Kidney glomerular epithelial cell (primary cell): Measurements from ENCODE around the gene PODNL1.
"Not testable (repeated sequence)": the region's sequence is repeated elsewhere in the genome, so short reads cannot be mapped to it uniquely, and the experiment has no call there.

Source experiments
- DNase-seq: peaks from one replicate; lab custom pipeline; 2025; lab: John Stamatoyannopoulos, UW

The PODNL1 gene

DNA sequence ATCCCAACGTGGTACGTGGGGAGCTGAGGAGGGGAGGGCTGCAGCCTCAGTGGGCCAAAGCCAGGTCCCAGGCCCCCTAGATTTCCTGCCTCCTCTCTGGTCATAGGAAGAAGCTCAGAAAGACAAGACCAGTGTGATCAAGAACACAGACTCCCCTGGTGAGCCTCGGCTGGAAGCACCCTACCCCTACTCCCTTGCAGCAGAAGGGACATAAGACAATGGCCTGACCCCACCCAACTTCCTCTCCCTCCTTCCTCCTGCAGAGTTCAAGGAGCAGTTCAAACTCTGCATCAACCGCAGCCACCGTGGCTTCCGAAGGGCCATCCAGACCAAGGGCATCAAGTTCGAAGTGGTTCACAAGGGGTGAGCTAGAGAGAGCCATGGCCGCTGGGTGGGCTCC is 11.5 kb downstream of the PODNL1 start:
- DNase-seq, result no peak

DNA sequence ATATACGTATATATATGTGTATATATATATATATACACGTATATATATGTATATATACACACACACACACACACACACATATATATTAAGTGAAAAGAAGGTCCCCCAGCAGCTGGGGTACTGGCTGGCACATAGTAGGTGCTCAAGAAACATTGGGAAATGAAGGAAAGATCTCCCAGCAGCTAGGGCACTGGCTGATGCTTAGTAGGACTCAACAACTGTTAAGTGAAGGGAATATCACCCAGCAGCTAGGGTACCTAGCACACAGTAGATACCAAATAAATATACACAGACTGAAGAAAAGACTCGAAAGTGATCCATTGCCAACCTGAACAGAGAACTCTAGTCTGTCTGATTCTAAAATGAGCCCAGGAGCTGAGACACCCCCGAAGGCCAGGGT is 12.2 kb downstream of the PODNL1 start:
- no peak for DNase-seq

DNA sequence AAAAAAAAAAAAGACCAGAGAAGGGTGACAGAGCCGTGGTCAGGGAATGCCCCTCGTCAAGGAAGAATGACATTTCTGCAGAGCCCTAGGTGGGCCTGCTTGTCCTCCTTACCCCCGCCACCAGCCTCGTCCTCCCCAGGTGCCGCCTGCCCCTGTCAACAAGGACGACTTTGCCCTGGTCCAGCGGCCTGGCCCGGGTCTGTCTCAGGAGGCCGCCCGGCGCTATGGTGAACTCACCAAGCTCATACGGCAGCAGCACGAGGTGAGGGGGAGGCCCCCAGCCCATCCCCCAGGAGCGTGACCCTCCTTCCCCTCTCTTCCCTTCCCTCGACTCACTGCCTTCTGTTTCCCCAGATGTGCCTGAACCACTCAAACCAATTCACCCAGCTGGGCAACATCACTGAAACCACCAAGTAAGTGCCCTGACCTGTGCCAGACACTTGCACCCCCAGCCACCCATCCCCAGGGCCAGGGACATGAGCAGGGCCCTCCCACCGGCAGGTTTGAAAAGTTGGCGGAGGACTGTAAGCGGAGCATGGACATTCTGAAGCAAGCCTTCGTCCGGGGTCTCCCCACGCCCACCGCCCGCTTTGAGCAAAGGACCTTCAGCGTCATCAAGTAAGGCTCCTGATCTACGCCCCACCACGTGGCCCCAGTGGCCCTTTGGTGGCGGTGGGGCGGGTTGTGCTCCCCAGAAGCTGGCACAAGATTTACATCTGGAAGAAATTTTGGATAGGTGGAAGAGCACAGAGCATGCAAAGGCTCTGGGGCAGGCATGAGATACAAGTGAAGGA is 14.8 kb downstream of the PODNL1 start:
- DNase-seq, result no peak

DNA sequence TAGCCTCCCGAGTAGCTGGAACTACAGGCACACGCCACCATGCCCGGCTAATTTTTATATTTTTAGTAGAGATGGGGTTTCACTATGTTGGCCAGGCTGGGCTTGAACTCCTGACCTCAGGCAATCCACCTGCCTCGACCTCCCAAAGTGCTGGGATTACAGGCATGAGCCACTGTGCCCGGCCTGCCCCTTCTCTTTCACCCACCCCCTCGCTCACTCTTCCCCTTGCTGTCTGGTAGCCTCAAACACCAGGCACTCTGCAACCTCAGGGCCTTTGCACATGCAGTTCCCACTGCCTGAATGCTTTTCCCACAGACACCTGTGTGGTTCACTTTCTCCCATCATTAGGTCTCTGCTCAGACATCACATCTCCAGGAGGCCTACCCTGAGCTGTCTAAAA is 16.1 kb downstream of the PODNL1 start:
- not testable (repeated sequence) for DNase-seq

DNA sequence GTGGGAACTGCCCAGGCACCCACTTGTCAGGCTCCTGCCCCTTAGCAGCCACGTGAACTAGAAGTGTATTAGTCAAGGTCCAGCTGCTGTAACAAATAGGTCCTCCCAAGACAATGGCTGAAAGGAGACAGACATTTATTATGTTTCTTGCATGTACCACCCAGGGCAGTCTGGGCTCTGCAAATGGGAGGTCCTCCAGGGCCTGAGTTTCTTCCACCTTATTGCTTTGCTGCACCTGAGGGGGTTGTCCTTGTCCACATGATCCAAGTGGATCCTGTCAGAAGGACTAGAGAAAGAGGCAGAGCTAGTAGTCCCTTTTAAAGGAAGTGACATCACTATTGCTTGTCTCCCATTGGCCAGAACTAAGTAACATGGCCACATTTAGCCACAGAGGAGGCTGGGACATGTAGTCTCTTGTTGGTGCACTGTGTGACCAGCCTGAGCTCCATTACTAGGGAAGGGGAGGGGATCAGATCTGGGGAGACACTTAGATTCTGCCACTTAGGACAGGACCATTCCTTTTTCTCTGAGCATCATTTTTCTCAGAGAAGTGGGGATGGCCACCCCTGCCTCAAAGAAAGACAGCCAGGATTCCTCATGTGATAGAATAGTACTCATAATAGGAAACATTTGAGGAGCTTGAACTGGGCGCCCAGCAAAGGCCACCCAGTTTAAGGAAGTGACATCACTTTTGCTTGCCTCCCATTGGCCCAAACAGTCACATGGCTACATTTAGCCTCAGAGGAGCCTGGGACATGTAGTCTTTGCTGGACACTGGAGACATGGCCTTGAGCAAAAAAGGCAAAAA is 17.1 kb downstream of the PODNL1 start:
- DNase-seq, result peak; percentile 1

DNA sequence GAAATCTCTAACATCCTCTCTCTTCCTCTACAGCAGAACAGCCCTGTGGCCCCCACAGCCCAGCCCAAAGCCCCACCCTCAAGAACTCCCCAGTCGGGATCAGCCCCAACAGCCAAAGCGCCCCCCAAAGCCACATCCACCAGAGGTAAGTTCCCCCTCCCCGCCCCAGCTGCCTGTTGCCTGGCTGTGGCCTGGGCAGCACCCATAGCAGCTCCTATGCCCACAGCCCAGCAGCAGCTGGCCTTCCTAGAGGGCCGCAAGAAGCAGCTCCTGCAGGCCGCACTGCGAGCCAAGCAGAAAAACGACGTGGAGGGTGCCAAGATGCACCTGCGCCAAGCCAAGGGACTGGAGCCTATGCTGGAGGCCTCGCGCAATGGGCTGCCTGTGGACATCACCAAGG is 17.7 kb downstream of the PODNL1 start:
- no peak for DNase-seq

DNA sequence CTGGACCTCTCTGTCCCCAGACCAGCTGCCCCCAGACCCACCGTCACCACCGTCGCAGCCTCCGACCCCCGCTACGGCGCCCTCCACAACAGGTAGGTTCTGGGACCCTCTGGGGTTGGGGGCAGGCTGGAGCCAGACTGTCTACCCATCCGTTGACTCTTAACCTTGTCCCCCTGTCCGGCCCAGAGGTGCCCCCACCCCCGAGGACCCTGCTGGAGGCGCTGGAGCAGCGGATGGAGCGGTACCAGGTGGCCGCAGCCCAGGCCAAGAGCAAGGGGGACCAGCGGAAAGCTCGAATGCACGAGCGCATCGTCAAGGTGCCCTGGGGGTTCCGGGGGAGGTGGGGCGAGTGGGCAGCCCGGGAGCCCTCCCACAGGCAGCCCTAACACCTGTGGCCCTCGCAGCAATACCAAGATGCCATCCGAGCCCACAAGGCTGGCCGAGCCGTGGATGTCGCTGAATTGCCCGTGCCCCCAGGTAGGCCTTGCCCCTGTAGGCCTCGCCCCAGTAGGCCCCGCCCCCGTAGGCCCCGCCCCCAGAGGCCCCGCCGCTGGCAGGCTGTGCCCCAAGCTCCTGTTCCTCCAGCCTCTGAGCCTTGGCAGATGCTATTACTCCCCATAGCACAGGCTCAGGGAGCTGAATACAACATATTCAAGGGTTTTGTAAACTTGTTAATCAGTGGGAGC is 19.3 kb downstream of the PODNL1 start:
- no peak for DNase-seq

DNA sequence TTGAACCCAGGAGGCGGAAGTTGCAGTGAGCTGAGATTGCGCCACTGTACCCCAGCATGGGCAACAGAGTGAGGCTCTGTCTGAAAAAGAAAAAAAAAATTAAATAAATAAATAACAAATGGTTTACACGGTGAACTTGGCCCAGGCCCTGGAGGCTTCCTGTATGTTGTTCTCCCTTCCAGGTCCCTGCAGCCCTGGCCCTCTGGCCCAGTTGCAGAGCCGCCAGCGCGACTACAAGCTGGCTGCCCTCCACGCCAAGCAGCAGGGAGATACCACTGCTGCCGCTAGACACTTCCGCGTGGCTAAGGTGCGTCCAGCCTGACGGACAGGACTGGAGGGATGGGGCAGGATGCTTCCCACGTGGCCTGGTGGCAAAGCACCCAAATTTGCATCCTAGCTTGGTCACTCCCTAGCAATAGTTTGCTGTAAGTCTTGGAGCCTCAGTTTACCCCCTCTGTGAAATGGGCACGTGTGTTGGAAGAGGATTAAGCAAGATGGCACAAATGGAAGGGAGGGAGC is 20.3 kb downstream of the PODNL1 start:
- no peak for DNase-seq

DNA sequence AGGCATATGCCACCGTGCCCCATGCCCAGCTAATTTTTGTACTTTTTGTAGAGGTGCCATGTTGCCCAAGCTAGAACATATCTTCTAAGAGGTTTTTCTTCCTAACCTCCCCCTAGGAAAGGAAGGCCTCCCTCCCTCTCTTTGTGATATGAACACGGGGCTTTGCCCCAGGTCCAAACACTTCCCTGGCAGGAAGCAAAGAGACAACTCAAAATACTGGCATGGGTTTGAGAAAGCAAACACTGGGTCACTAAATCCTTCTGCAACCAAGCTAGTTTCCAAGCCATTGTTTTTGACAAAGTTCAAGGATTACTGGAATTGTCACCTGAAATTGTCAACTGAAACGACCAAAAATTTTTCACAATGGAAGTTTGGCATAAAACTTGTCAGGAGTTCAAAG is 23.4 kb downstream of the PODNL1 start:
- DNase-seq, result no peak

DNA sequence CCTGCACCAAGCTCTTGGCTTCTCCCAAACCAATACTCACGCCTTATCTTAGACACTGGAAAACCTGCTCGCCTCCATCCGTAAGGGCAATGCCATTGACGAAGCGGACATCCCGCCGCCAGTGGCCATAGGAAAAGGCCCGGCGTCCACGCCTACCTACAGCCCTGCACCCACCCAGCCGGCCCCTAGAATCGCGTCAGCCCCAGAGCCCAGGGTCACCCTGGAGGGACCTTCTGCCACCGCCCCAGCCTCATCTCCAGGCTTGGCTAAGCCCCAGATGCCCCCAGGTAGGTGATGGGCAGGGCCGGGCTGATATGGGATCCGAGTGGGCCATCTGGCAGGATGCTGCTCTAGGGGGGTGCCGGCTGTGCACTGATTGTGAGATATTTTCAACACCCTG is 24.9 kb downstream of the PODNL1 start:
- no peak for DNase-seq

DNA sequence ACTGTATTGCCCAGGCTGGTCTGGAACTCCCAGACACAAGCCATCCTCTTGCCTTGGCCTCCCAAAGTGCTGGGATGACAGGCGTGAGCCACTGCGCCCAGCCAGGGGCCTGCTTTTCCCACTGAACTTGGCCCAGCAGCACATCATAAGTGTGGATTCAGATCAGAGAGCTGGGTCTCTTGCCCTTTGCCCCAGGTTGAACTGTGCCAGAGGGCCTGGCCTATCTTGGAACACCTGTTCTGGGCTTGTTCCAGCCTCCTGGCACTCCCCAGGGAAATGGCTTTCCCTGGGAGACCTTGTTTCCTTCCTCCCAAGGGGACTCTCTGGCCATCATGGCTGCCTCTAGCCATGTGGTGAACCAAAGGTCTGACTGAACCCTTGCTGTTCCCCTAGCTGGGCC is 28.8 kb downstream of the PODNL1 start:
- no peak for DNase-seq

DNA sequence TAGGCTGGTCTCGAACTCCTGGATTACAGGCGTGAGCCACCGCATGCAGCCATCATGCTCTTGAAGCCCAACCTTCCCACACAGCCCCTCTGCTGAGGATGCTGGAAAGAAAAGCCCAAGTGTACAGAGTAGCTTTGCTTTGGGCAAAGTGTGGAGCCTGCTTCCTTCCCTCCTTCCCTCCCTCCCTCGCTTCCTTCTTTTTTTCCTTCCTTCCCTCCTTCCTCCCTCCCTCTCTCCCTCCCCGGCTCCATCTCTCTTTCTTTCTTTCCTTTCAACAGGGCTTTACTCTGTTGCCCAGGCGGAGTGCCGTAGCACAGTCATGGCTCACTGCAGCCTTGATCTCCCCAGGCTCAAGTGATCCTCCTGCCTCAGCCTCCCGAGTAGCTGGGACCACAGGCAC is 29.5 kb downstream of the PODNL1 start:
- no peak for DNase-seq

DNA sequence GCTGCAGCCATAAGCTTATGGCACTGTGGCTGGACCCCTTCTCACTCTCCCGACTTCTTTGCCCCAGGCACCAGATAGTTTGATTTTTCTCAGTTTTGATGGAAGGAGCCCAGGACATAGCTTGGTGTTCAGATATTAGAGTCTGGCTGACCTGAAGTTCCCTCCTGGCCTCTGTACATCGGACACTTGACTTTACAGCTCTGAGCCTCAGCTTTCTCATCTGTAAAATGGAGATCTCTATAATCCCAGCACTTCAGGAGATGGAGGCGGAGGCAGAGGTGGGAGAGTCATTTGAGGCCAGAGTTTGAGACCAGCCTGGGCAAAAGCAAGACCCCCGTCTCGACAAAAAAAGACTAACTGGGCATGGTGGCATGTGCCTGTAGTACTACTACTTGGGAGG is 31.3 kb downstream of the PODNL1 start:
- DNase-seq, result no peak

DNA sequence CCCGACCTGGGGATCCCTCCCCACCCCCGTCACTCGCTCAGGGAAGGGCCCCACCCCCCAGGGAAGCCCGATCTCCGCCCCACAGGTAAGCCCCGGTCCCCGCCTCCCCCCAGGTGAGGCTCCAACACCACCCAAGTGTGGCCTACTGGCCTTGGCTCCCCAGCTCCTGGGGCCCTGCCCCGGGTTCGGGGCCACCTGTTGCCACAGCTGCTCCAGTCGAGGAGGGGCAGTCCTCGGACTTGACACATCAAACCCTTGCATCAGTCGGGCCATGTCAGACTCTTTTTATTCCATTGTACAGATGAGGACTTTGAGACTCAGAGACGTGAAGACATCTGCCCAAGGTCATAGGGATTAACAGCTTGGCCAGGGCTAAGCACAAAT is 31.7 kb downstream of the PODNL1 start:
- no peak for DNase-seq

DNA sequence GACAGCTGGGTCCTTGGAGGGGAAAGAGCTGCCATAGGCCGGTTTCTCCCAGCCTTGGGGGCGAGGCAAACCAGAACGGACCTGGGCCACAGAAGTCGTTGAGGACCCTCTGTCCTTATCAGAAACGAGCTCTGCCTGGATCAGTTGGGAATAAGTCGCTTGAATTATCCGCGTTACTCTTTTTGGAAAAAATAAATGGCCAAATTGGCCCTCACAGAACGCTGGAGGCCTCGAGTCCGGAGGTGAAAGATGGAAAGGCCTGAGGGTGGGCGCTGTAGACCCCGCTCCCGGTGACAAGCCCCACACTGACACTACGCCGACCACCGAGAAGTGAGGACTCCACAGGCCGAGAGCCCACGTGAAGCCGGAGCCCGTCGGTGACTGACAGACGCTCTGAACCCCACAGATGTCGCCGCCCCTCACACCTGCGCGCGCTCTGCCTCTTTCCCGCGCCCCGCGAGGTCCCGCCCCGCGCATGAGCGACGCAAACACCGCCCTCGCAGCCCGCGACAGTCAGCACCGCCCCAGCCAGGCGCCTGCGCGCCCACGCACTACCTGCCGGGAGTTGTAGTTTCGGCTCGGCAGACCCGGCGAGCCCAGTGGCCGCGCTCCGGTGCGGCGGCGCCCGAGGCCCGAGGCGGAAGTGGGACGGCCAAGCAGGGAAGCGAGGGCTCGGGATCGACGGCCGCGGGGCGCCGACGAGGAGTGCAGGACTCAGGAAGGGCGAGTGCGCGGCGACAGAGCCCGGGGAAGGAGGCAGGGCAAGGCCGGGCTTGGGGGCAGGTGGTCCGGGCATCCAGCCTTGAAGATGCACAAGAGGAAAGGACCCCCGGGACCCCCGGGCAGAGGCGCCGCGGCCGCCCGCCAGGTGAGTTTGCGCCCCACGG is 32.3 kb downstream of the PODNL1 start, which contains the start of the genes BRME1 and CC2D1A:
Gene BRME1, minus strand, starts transcription at position 484 of the 887 bp plus-strand sequence. CDS start 1,225 bp downstream, outside the sequence.
Gene CC2D1A, plus strand, starts transcription at position 568 of the 887 bp plus-strand sequence. Its CDS starts 241 bp downstream, at position 809.
- DNase-seq, result peak; percentile 61

DNA sequence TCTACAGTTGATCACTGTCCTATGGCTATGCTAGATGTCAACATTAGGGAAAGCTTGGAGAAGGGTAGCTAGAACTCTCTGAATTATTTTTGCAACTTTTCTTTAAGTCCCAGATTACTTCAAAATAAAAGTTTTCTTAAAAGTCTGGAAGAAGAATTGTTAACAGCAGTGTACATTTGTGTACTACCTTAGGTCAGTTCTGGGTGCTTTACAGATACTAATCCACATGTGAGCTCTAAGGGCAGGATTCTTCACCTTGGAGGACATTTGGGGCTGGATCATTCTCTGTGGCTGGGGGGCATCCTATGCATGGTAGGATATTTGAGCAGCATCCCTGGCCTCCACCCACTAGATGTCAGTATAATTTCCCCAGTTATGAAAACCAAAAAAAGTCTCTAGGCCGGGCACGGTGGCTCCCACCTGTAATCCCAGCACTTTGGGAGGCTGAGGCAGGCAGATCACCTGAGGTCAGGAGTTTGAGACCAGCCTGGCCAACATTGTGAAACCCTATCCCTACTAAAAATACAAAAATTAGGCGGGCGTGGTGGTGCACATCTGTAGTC is 35.1 kb downstream of the PODNL1 start:
- DNase-seq, result no peak

DNA sequence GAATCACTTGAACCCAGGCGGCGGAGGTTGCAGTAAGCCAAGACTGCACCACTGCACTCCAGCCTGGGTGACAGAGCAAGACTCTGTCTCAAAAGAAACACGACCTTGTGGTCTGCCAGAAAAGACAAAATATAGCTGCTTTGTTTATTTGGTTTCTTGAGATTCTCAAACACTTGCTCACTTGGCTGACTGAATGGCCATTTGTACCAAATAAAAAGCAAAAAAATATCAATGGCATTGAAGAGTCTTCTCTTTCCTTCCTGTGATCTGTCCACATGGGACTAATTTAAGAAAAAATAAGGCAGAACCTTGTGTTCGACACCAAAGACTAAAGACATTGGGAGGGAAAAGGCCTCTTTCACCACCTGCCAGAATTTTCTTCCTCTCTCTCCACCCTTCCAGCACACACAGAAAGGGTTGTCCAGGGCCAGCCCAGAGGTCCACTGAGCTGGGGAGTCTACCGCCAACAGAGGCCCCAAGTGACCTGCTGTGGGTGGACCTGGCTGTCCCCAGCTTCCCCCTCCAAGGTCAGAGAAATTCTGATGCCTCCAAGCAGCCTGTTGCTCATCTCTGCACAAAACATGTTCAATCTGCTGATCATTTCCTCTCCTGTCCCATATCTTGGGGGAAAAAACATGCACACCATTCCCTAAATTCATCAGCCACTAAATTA is 38.2 kb downstream of the PODNL1 start:
- DNase-seq, result no peak

DNA sequence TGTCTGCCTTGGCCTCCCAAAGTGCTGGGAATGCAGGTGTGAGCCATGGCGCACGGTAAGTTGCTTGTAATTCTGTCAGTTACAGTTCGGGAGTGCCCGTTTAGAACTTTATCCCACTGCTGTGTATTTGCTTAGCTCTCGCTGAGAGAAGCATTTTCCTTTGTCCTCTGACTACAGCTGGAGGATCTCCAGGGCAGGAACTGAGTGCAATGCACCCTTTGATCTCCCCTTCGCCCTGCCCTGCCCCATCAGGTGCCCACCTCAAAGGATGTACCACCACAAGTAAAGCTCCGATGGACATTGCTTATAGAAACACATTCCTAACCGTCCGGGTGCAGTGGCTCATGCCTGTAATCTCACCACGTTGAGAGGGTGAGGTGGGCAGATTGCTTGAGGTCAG is 38.8 kb downstream of the PODNL1 start:
- no peak for DNase-seq

DNA sequence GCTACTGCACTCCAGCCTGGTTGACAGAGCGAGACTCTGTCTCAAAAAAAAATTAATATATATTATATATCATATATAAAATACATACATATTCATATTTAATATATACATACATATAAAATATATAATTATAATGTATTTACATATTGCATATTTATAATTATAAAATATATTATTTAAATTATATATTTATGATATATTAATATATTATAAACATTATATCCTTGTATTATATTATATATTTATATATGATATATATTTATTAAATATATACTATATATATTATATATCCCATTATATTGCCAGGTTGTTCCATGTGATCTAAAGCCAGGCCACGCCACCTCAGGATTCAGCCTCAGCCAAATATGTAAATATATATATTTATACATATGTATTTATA is 42.0 kb downstream of the PODNL1 start:
- DNase-seq, result no peak

DNA sequence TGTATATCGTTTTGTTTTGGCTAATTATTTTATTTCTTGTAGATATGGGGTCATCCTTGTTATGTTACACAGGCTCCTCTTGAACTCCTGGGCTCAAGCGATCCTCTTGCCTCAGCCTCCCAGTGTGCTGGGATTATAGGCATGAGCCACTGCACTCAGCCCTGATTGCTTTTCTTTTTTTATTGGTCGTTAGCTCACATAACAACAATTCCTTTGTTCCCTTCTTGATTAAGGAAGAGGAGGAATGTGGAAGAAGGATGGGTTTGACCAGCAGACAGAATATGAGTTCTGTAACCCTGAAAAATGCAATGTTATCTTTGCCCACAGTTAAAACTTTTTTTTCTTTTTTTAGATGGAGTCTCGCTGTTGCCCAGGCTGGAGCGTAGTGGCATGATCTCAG is 43.7 kb downstream of the PODNL1 start:
- no peak for DNase-seq
